Activated gamma-delta T cell treated with anti-CD3 and anti-CD28 coated beads, Interleukin-2, amount 50 U/mL, for 16 hours (primary cell): ENCODE data around the gene BCLAF1.
A peak's percentile ranks its signal among the peaks of the same experiment; 100 is the strongest.

Experiments
- DNase-seq: peaks from one replicate; pipeline ENCODE4 v3.0.0-alpha.2; 2020; ENCODE audit warnings: low read depth

Gene BCLAF1

GRCh38 chr6:136289579-136290409 lies at the start of gene BCLAF1:
TSS of gene BCLAF1 (minus strand) at chr6:136289846. CDS start at chr6:136279866, 9,980 bp downstream.
- peak; percentile 99 for DNase-seq

GRCh38 chr6:136338486-136338885 lies 48.8 kb upstream of the BCLAF1 start:
- DNase-seq = no peak

GRCh38 chr6:136337606-136338005 lies 48.0 kb upstream of the BCLAF1 start:
- DNase-seq = no peak

GRCh38 chr6:136337121-136337520 lies 47.5 kb upstream of the BCLAF1 start:
- no peak for DNase-seq

- no peak for DNase-seq
Observed at GRCh38 chr6:136335736-136336363, 46.2 kb upstream of the BCLAF1 start.

GRCh38 chr6:136334853-136335252 lies 45.2 kb upstream of the BCLAF1 start:
- no peak for DNase-seq

- no peak for DNase-seq
Observed at GRCh38 chr6:136334465-136334846, 44.8 kb upstream of the BCLAF1 start.

GRCh38 chr6:136333824-136334464 lies 44.3 kb upstream of the BCLAF1 start:
- DNase-seq = no peak

GRCh38 chr6:136331461-136331860 lies 41.8 kb upstream of the BCLAF1 start:
- no peak for DNase-seq

- DNase-seq = no peak
Observed at GRCh38 chr6:136330634-136331033, 41.0 kb upstream of the BCLAF1 start.

- DNase-seq = no peak
Observed at GRCh38 chr6:136326038-136326553, 36.5 kb upstream of the BCLAF1 start.

GRCh38 chr6:136324686-136325380 lies 35.2 kb upstream of the BCLAF1 start:
- no peak for DNase-seq

GRCh38 chr6:136323431-136324112 lies 33.9 kb upstream of the BCLAF1 start:
- DNase-seq = no peak

- no peak for DNase-seq
Observed at GRCh38 chr6:136319732-136320131, 30.1 kb upstream of the BCLAF1 start.

GRCh38 chr6:136318676-136319075 lies 29.0 kb upstream of the BCLAF1 start:
- no peak for DNase-seq

GRCh38 chr6:136317971-136318370 lies 28.3 kb upstream of the BCLAF1 start:
- DNase-seq = no peak

- DNase-seq = peak; percentile 42
Observed at GRCh38 chr6:136317021-136317694, 27.5 kb upstream of the BCLAF1 start.

GRCh38 chr6:136315594-136315993 lies 25.9 kb upstream of the BCLAF1 start:
- DNase-seq = no peak

- no peak for DNase-seq
Observed at GRCh38 chr6:136312975-136313374, 23.3 kb upstream of the BCLAF1 start.

- DNase-seq = no peak
Observed at GRCh38 chr6:136309729-136310311, 20.2 kb upstream of the BCLAF1 start.

- no peak for DNase-seq
Observed at GRCh38 chr6:136309171-136309570, 19.5 kb upstream of the BCLAF1 start.
